ENCODE data around the gene RAB44. TPM values are rescaled to one million over a fixed set of nuclear protein-coding genes. Genes with fewer than 3 reads are reported as not detected.
A peak's percentile ranks its signal among the peaks of the same experiment; 100 is the strongest.

The RAB44 gene
- total and polyA plus RNA-seq, 2 of the 13 experiments (the other 11 are each of a cell fraction or from before 2014, with no cell fraction given) = not detected

GRCh38 chr6:36724514-36725390 is 27.1 kb downstream of the RAB44 start (continued):
- TF ChIP-seq ZBTB25 (CRISPR knock-in tag; IDR thresholded peaks at IDR 0.05) (0 out of 2 replicates have a peak, but pooled peaks have one; percentile 42), ZNF407 (CRISPR knock-in tag; IDR thresholded peaks at IDR 0.05; ENCODE audit: not compliant biosample characterization) (no peak), RFXANK (CRISPR knock-in tag; IDR thresholded peaks at IDR 0.05) (no peak), ZFP90 (CRISPR knock-in tag; IDR thresholded peaks at IDR 0.05; ENCODE audit: borderline replicate concordance) (no peak), YEATS4 (CRISPR knock-in tag; IDR thresholded peaks at IDR 0.05; ENCODE audit: borderline replicate concordance) (no peak), HNF1B (CRISPR knock-in tag; IDR thresholded peaks at IDR 0.05) (peak; percentile 33; the same call in 1 of the 2 replicates), GPBP1L1 (CRISPR knock-in tag; IDR thresholded peaks at IDR 0.05) (no peak), RBFOX2 (IDR thresholded peaks at IDR 0.05; ENCODE audit: low read depth, low read length) (no peak), ZNF10 (CRISPR knock-in tag; IDR thresholded peaks at IDR 0.05; ENCODE audit: borderline replicate concordance, low read depth) (no peak), IRF1 (CRISPR knock-in tag; IDR thresholded peaks at IDR 0.05; ENCODE audit: low read depth) (no peak), BATF2 (CRISPR knock-in tag; IDR thresholded peaks at IDR 0.05) (no peak), RBM22 (optimal IDR thresholded peaks at IDR 0.05; ENCODE audit: low read length) (no peak)
